GM15510 (cell line): ENCODE data around the gene SCUBE1.

Experiments
- POLR2A ChIP-seq: IDR thresholded peaks from 3 replicates; pipeline ENCODE4 v1.6.1; 2011; ENCODE audit warnings: borderline replicate concordance; ENCODE audit not compliant: insufficient read length; ENCODE audit errors: extremely low read depth

The SCUBE1 gene

GRCh38 chr22:43289976-43290721 lies 53.0 kb downstream of the SCUBE1 start:
- TF ChIP-seq POLR2A = no peak

GRCh38 chr22:43289531-43289963 lies 53.6 kb downstream of the SCUBE1 start:
- TF ChIP-seq POLR2A = no peak

DNA sequence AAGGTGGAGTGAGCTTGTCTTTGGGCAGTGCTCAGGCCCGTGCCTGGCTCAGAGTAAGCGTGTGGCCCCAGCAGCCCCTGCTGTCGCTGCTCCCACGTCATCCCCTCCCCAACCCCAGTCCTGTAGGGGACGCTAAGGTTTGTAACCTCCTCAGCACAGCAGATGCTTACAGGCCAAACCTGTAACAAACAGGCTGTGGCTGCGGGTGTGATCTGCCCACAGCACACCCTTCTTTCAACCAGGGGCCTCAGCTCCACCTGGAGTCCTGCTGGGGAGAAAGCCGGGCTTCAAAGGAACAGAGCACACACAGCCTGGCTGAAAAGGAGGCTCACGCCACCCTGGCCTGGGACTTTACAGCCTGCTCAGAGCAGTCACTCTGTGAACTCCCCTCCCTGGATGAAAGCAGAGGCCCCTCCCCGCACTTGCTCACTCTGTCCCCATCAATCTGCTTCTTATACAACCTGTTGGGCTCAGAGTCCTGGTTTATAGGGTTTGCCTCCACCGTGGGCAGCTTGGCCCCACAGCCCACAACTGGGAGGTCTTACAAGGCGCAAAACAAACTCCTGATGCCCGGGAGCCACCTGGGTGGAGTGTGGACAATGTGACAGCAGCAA lies 54.3 kb downstream of the SCUBE1 start:
- TF ChIP-seq POLR2A = no peak

GRCh38 chr22:43288378-43288777 lies 54.8 kb downstream of the SCUBE1 start:
- no peak for TF ChIP-seq POLR2A

GRCh38 chr22:43287441-43287840 lies 55.7 kb downstream of the SCUBE1 start:
- no peak for TF ChIP-seq POLR2A

GRCh38 chr22:43281394-43281793 lies 61.8 kb downstream of the SCUBE1 start:
- TF ChIP-seq POLR2A = no peak

GRCh38 chr22:43279867-43280522 lies 63.2 kb downstream of the SCUBE1 start:
- no peak for TF ChIP-seq POLR2A

GRCh38 chr22:43277987-43278601 lies 65.1 kb downstream of the SCUBE1 start:
- TF ChIP-seq POLR2A = no peak

DNA sequence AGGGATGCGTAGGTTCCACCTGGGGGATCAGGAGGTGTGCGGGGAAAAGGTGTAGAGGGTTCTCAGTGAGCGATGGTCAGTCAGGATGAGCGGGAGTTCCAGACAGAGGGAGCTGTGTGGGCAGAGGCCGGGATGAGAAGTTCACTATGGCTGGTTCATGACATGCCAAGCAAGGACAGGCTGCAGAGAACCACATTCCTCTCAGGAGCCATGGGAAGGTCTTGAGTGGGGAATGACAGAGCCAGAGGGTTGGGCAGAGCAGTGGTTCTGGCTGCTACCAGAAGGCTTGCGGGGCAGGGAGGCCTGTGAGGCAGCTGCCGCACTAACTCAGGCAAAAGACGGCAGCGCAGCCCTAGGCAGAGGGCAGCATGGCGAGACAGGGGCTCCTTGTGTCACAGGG lies 66.1 kb downstream of the SCUBE1 start:
- TF ChIP-seq POLR2A = no peak

- no peak for TF ChIP-seq POLR2A
Measured at GRCh38 chr22:43276321-43276720, 66.9 kb downstream of the SCUBE1 start.

DNA sequence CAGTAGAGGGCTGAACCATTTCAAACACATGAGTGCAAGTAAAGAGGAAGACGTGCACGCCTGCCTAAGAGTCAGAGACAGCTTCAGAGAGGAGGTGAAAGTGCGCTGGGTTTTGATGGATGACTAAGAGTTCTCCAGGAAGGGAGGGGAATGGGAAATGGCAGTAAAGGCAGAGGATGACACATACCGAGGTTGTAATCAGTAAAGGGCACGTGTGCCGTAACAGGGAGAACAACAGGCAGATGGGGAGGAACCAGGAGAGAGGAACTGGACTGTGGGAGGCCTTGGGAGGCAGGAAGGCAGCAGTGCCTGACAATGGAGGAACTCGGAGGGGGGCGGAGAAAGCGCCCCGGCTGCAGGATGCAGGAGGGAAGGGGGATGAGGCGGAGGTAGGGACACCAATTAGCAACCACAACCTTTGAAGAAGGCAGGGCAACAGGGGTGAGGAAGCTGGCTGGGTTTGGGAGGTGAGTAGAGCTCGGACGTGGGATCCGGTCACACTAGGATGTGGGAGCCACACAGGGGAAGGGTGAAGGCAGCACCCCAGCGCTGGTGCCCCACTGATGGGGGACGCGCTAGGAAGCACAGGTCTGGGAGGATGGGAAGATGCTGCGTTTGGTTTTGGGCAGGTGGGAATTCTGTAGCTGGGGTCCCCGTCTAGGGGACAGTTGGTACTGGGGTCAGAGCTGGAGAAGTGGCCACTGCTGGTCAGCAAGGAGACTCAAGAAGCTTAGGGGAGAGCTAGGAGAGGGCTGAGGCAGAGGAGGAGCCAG lies 67.4 kb downstream of the SCUBE1 start:
- TF ChIP-seq POLR2A = no peak

DNA sequence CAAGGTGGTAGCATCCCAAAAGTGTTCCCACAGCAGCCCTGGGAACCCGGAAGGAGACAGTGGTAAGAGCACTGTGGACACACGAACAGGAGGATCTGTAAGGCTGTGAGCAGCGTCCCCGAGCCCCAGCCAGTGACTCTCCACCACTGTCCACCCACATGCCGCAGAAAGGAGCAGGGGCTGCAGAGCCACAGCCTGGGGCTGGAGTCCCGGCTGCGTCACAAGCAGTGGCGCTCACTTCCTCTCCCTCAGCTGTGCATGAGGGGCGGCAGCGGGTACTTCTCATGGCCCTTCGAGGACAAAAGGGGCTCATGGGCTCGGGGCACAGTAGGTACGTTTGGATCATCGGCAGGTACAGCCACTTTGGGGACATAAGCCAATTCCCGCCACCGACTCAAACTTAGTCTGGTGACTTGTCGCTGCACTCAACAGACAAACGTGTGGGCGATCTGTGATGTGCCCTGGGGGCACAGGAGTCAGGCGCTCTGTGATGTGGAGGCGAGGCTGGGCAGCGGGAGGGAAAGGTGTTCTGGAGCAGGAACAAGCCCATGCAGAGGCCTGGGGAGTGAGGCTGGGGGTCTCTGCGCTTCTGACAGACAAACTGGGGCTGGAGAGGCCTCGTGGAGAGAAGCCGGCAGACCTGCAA lies 68.5 kb downstream of the SCUBE1 start:
- TF ChIP-seq POLR2A = no peak

DNA sequence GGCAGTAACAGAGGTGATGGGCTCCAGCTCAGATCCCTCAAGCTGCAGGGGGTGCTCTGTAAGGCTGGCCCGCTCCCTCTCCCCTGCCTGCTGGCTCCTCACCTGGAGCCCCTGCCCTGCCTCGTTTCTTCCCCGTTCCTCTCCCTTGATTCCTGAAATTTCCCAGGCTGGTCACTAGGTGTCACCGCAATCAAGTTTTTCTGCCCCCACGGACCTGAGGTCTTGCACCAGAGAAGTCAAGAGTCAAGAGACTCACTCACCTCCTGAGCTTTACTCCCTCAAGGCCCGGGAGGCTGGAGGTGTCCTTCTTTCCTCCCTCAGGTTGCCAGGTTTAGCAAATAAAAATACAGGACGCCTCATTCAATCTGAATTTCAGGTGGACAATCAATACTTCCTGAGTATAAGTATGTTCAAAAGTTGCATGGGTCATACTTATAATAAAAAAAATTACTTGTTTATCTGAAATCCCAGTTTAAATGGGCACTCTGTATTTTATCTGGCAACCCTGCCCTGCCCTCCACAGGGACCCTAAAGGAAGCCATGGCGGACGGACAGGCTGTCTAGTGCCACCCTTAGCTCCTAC lies 69.2 kb downstream of the SCUBE1 start:
- no peak for TF ChIP-seq POLR2A

DNA sequence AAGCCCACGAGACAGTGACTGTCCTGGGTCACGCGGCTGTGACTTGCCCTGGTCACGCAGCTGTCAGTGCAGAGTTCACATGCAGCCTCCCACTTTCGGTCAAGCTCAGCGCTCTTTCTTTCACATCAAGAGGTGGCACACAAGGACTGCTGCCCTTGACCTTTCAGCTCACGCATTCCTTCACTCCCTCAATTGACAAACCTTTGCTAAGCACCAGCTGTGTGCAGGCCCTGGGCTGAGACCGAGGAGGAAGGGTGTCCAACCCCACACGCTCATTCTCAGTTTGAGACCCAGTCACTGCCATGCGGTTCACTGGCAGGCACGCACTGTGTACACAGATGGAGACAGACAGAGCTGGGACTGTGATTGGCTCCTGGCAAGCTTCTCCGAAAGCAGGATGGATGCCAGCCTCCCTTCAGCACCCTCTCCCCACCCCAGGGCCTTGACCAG lies 70.3 kb downstream of the SCUBE1 start:
- TF ChIP-seq POLR2A = no peak
